ENCODE results near the gene PNMA5. TPM values are rescaled to one million over a fixed set of nuclear protein-coding genes. Genes with fewer than 3 reads are reported as not detected.

The PNMA5 gene
- total and polyA plus RNA-seq, 2 of the 8 experiments (the other 6 are each of a cell fraction or from before 2014, with no cell fraction given), result 0.11 TPM

- TF ChIP-seq SP1 (IDR thresholded peaks at IDR 0.05; ENCODE audit: low read depth, low read length) (no peak), EZH2 (IDR thresholded peaks at IDR 0.05; ENCODE audit: low read depth, low read length, severe bottlenecking) (no peak), CBX5 (IDR thresholded peaks at IDR 0.05; ENCODE audit: low read depth, low read length) (no peak)
Measured at GRCh38 chrX:152997337-152997736, 3.4 kb upstream of the PNMA5 start (continued).
